Esophagus squamous epithelium (tissue), 4 donors: ENCODE measurements around the gene DLD.

Experiments
- CTCF ChIP-seq, 6 experiments: fragments of 450-650 bp in 4 of 6; fragments of 200-600 bp in 2 of 6; sonication (generic) in 2 of 6; IDR thresholded peaks; one replicate each; pipeline ENCODE4 v1.5.1; 2016 to 2019; ENCODE audit warnings: antibody characterized with exemption in 6 of 6, mild to moderate bottlenecking in 4 of 6, moderate library complexity in 4 of 6
- POLR2A ChIP-seq, 4 donors: fragments of 450-650 bp; IDR thresholded peaks; one replicate each; pipeline ENCODE4 v1.6.1; 2017; ENCODE audit warnings: antibody characterized with exemption in 4 of 4, mild to moderate bottlenecking in 4 of 4, moderate library complexity in 3 of 4

GRCh38 chr7:107854454-107854853 is 36.5 kb upstream of the DLD start:
- TF ChIP-seq CTCF (IDR thresholded peaks at IDR 0.05) (no peak), POLR2A (IDR thresholded peaks at IDR 0.05) (no peak)
